Uterus (tissue), 2 donors: ENCODE results near the gene FGD2.

Source experiments
- CTCF ChIP-seq, 4 experiments: fragments of 200-600 bp in 2 of 4; fragments of 450-650 bp in 2 of 4; sonication (generic) in 2 of 4; IDR thresholded peaks; one replicate each; pipeline ENCODE4 v1.5.1; 2016 to 2019; ENCODE audit warnings: antibody characterized with exemption in 4 of 4, mild to moderate bottlenecking in 2 of 4, moderate library complexity in 1 of 4
- POLR2A ChIP-seq, 2 donors: fragments of 450-650 bp; IDR thresholded peaks; one replicate each; pipeline ENCODE4 v1.6.1; 2016; ENCODE audit warnings: antibody characterized with exemption in 2 of 2, mild to moderate bottlenecking in 1 of 2, moderate library complexity in 1 of 2

- TF ChIP-seq CTCF (IDR thresholded peaks at IDR 0.05): no peak
- no peak for TF ChIP-seq POLR2A (IDR thresholded peaks at IDR 0.05)
Observed at GRCh38 chr6:36970892-36971842, 34.3 kb upstream of the FGD2 start.
